K562 (cell line): ENCODE data around the gene TELO2. TPM values are rescaled to one million over a fixed set of nuclear protein-coding genes. Genes with fewer than 3 reads are reported as not detected.

Experiments
- ATAC-seq: fragments of 200-7000 bp; cut with Tn5 transposase; 3 replicates; pipeline ENCODE4 v1.9.1; 2020; ENCODE audit warnings: moderate library complexity
- BruUV-seq: library from RNA; stranded (reverse); fragments of 400-500 nt; replicated peaks from 2 replicates; lab custom pipeline; 2021; lab: Mats Ljungman, UMichigan
- CTCF ChIA-PET: fragments of 300-600 bp; formaldehyde crosslinking; extraction: SDS; loops from one replicate; lab custom pipeline; 2021; ENCODE audit warnings: low intra/inter-chr PET ratio; lab: Yijun Ruan, JAX
- POLR2A ChIA-PET: fragments of 300-600, 350-650 bp; sonication (Branson Sonifier 250); formaldehyde crosslinking; extraction: SDS; loops from one replicate; lab custom pipeline; 2021; ENCODE audit warnings: antibody characterized with exemption, inconsistent platforms; lab: Yijun Ruan, JAX
- DNase-seq, 4 experiments: peaks; one replicate each; pipeline versions ENCODE4 v3.0.0 to v3.0.0-alpha.2; 2011 to 2018; ENCODE audit warnings: low spot score in 3 of 4, mixed read lengths in 3 of 4; ENCODE audit errors: extremely low read depth in 1 of 4
- FAIRE-seq: peaks from 2 replicates; lab custom pipeline; 2011; peaks lifted over from hg19 to GRCh38; lab: Jason Lieb, UNC
- H2AFZ ChIP-seq: 2 replicates; pipeline ENCODE4 v1.6.0; 2011; ENCODE audit warnings: low read depth, low read length, control low read depth, inconsistent platforms
- H3K27ac ChIP-seq: fragments of 200-600 bp; 3 replicates; pipeline ENCODE4 v1.8.0; 2011; ENCODE audit warnings: low read depth, mild to moderate bottlenecking, control low read depth, inconsistent platforms, low read length, moderate library complexity, mixed read lengths; ENCODE audit errors: extremely low read depth
- H3K27me3 ChIP-seq, 2 experiments: fragments of 300-600 bp in 1 of 2; 2 replicates in 1 of 2; 3 replicates in 1 of 2; pipeline versions ENCODE4 v1.6.0 to v1.8.0; 2011; ENCODE audit warnings: inconsistent platforms in 2 of 2, low read length in 2 of 2, mild to moderate bottlenecking in 1 of 2, mixed read lengths in 1 of 2, moderate library complexity in 1 of 2; ENCODE audit not compliant: control insufficient read depth in 2 of 2, insufficient read depth in 2 of 2
- H3K36me3 ChIP-seq: fragments of 300-600 bp; 3 replicates; pipeline ENCODE4 v1.8.0; 2011; ENCODE audit warnings: mild to moderate bottlenecking, low read length, inconsistent platforms; ENCODE audit not compliant: control insufficient read depth, insufficient read depth
- H3K4me1 ChIP-seq, 2 experiments: fragments of 200-600 bp in 1 of 2; replicated peaks in 1 of 2; 2 replicates in 1 of 2; 3 replicates in 1 of 2; pipeline versions ENCODE4 v1.5.1 to v1.8.0; 2011; ENCODE audit warnings: inconsistent platforms in 2 of 2, low read length in 2 of 2, mild to moderate bottlenecking in 1 of 2, mixed read lengths in 1 of 2, moderate library complexity in 1 of 2; ENCODE audit not compliant: control insufficient read depth in 2 of 2, insufficient read depth in 2 of 2
- H3K4me2 ChIP-seq: 2 replicates; pipeline ENCODE4 v1.6.1; 2011; ENCODE audit warnings: low read length, control low read depth, inconsistent platforms, mixed read lengths; ENCODE audit not compliant: insufficient read depth
- H3K4me3 ChIP-seq: fragments of 200-600 bp; sonication (generic), shearing (Covaris generic); 2 replicates; pipeline ENCODE4 v1.5.1; 2016; ENCODE audit warnings: control low read depth, inconsistent platforms
- H3K79me2 ChIP-seq: fragments of 200-600 bp; 3 replicates; pipeline ENCODE4 v1.8.0; 2011; ENCODE audit warnings: low read length, inconsistent platforms; ENCODE audit not compliant: control insufficient read depth, insufficient read depth
- H3K9ac ChIP-seq, 2 experiments: 2 replicates each; pipeline versions ENCODE4 v1.6.0 to v1.6.1; 2011; ENCODE audit warnings: low read depth in 2 of 2, low read length in 2 of 2, control low read depth in 1 of 2, inconsistent platforms in 1 of 2, mild to moderate bottlenecking in 1 of 2, mixed read lengths in 1 of 2; ENCODE audit not compliant: insufficient read depth in 1 of 2
- H3K9me1 ChIP-seq: one replicate; pipeline ENCODE4 v1.6.0; 2011; ENCODE audit warnings: inconsistent platforms, mild to moderate bottlenecking, low read length, moderate library complexity; ENCODE audit not compliant: control insufficient read depth, insufficient read depth
- H3K9me3 ChIP-seq: replicated peaks from 2 replicates; pipeline ENCODE4 v1.5.1; 2011; ENCODE audit warnings: low read depth, low read length, inconsistent platforms; ENCODE audit not compliant: control insufficient read depth, insufficient read depth
- H4K20me1 ChIP-seq: replicated peaks from 2 replicates; pipeline ENCODE4 v1.6.1; 2011; ENCODE audit warnings: low read length, inconsistent platforms, mixed read lengths; ENCODE audit not compliant: control insufficient read depth, insufficient read depth
- BCOR ChIP-seq: fragments of 450-650 bp; IDR thresholded peaks from 2 replicates; pipeline ENCODE4 v1.6.1; 2016
- CHCHD3 ChIP-seq: fragments of 250-450 bp; sonication (Bioruptor Pico); IDR thresholded peaks from 2 replicates; pipeline ENCODE4 v2.1.2; 2022; ENCODE audit warnings: mild to moderate bottlenecking
- EGR1 ChIP-seq: fragments of 450-650 bp; conservative IDR thresholded peaks from 2 replicates; pipeline ENCODE4 v1.6.1; 2017; ENCODE audit warnings: mild to moderate bottlenecking
- FOSL1 ChIP-seq: fragments of 200-800 bp; sonication (Bioruptor generic); conservative IDR thresholded peaks from 2 replicates; pipeline ENCODE4 v1.6.1; 2016; ENCODE audit warnings: missing genetic modification characterization, missing compliant biosample characterization
- GABPB1 ChIP-seq: sonication (generic); formaldehyde crosslinking; IDR thresholded peaks from 2 replicates; pipeline ENCODE4 v1.8.0; 2022; ENCODE audit warnings: mild to moderate bottlenecking, missing genetic modification reagents
- HDGF ChIP-seq: fragments of 450-650 bp; IDR thresholded peaks from 2 replicates; pipeline ENCODE4 v1.6.1; 2016
- PTRF ChIP-seq: fragments of 450-650 bp; IDR thresholded peaks from 2 replicates; pipeline ENCODE4 v1.6.1; 2016; ENCODE audit warnings: mild to moderate bottlenecking, missing genetic modification characterization, missing compliant biosample characterization
- RCOR1 ChIP-seq, 2 experiments: IDR thresholded peaks; 2 replicates each; pipeline ENCODE4 v1.6.1; 2012; ENCODE audit warnings: low read depth in 2 of 2, low read length in 2 of 2, borderline replicate concordance in 1 of 2, improper control_type of control experiment in 1 of 2
- SPI1 ChIP-seq: IDR thresholded peaks from 2 replicates; pipeline ENCODE4 v1.6.1; 2011; ENCODE audit warnings: low read depth, low read length, control low read depth, borderline replicate concordance
- ZNF589 ChIP-seq: fragments of 200-800 bp; sonication (Bioruptor generic); IDR thresholded peaks from 2 replicates; pipeline ENCODE4 v1.6.1; 2016; ENCODE audit warnings: low read depth, missing genetic modification characterization, missing compliant biosample characterization
- WGBS: fragments of 100-300 bp; shearing (Covaris generic); methylation state at CpG from one replicate; pipeline ENCODE4 v1.1.6; 2016; ENCODE audit warnings: low coverage, mixed read lengths; ENCODE audit not compliant: insufficient coverage; ENCODE audit errors: missing lambda C conversion rate; 5-methylcytosine and 5-hydroxymethylcytosine counted together
- in situ Hi-C: fragments of 300-500 bp; cut with MboI; formaldehyde crosslinking; loops from 4 replicates; pipeline ENCODE4 v1.15.0; 2018; ENCODE audit warnings: inconsistent platforms, mixed read lengths
- intact Hi-C: fragments of 100-400 bp; cut with micrococcal nuclease; formaldehyde crosslinking; loops from 2 replicates; pipeline ENCODE4 v1.14.2; 2022
- polyA plus RNA-seq, 8 experiments: library from polyadenylated mRNA; depleted of rRNA in 4 of 8; stranded (reverse) in 5 of 8; unstranded in 3 of 8; fragments of >200 nt; fragmentation: Nextera tagmentation in 2 of 8; fragmentation: Illumina TruSeq in 1 of 8; extraction: Ambion mirVana in 2 of 8; extraction: Trizol in 1 of 8; gene quantifications; 2 replicates each; pipeline versions ENCODE4 v1.2.1 to v1.2.3, GENCODE V29; 2011 to 2014; ENCODE audit warnings: inconsistent platforms in 1 of 8, missing spikeins in 1 of 8
- total RNA-seq, 7 experiments: library from RNA; depleted of rRNA in 6 of 7; stranded (reverse); fragments of >200 nt in 6 of 7; fragmentation: Illumina TruSeq in 2 of 7; extraction: Trizol in 2 of 7; gene quantifications; 2 replicates each; pipeline versions ENCODE4 v1.2.1 to v1.2.3, GENCODE V29; 2011 to 2021; ENCODE audit warnings: low replicate concordance in 1 of 7
- TF ChIP-seq, protein P1 (sequence below): sonication (generic); formaldehyde crosslinking; IDR thresholded peaks from 2 replicates; pipeline ENCODE4 v1.8.0; 2022; ENCODE audit warnings: missing genetic modification reagents, mild to moderate bottlenecking, moderate library complexity, borderline replicate concordance
- TF ChIP-seq, protein P2 (sequence below): fragments of 200-800 bp; sonication (Bioruptor generic); IDR thresholded peaks from 2 replicates; pipeline ENCODE4 v1.6.1; 2017; ENCODE audit warnings: missing genetic modification characterization, missing compliant biosample characterization
- TF ChIP-seq, protein P3 (sequence below): sonication (generic); formaldehyde crosslinking; IDR thresholded peaks from 2 replicates; pipeline ENCODE4 v1.8.0; 2022; ENCODE audit warnings: mild to moderate bottlenecking, missing genetic modification reagents

TELO2 gene
- total and polyA plus RNA-seq, 9 of the 15 experiments (the other 6 are each of a cell fraction or from before 2014, with no cell fraction given): 0.51 to 91.8 (median 14.5) TPM

DNA sequence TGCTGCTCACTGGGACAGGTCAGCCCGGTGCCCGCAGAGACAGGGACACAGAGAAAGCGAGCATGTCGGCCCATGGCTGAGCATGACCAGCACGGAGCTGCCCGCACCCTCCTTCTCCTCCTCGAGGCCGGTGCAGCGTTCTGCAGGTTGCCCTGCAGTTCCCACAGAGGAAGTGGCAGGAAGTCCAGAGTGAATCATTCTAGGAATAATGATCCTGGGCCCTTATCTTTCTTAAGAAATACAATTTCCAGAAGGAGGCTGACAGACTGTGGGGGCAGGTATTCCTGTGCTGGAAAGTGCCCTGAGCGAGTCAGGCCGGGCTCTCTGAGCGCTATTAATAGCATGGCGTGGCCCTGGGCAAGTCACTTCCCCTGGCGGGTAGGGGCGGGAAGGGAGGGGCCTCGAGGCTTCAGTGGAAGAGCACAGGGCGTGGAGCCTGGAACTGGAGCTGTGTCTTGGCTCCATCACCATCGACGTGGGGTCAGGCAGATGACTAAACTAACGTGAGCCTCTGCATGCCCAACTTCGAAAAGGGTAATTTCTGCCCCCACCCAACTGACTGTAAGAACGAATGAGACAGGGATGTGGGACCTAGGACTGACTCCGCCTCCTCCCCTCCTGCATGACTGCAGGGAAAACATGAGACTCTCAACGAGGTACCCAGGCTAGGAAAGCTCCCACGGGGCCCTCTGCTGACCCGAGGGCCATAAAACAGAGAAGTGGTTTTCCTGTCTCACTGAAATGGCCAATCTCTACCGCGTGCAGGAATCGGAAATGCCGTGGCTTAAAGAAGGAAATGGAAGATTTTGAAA lies 50.1 kb downstream of the TELO2 start:
- ATAC-seq (peak; percentile 87), DNase-seq (peak; percentile 69 to 84 (median 76)), FAIRE-seq (peak; percentile 94)
- H3K27me3 ChIP-seq: peaks cover 0 to 5% of the 10 kb centered on the region in 2 experiments; a peak in 1 of 5 replicates
- intact Hi-C loops (no loop called here), in situ Hi-C loops (no loop called here)
- H3K9me1 ChIP-seq: no peaks in the 10 kb centered on the region
- POLR2A ChIA-PET: interaction anchor here (0.7 to 0.9 kb wide), 2 partner anchors 16 to 217 kb away, joined by 3 to 4 read pairs; no protein-coding TSS in a partner anchor
- peaks cover 11 to 55% of the 10 kb centered on the region in 2 experiments; a peak in 4 of 5 replicates for H3K4me1 ChIP-seq
- CTCF ChIA-PET: no interaction called here
- 17% methylated on average over 29 of the region's 30 CpGs for WGBS
- peak overlapping the region; percentile 36; the same call in 1 of the 2 replicates for H3K4me2 ChIP-seq
- peak overlapping the region; percentile 13 to 31; a peak in 2 of 4 replicates for H3K9ac ChIP-seq
- H3K9me3 ChIP-seq: no peaks in the 10 kb centered on the region
- H3K36me3 ChIP-seq: no peaks in the 10 kb centered on the region
- no peaks in the 10 kb centered on the region for H3K79me2 ChIP-seq
- no peaks in the 10 kb centered on the region for H4K20me1 ChIP-seq
- H3K4me3 ChIP-seq: no peak overlapping the region
- BruUV-seq: no TSS peak
- peak overlapping the region; percentile 76 for H2AFZ ChIP-seq
- H3K27ac ChIP-seq: peak overlapping the region; percentile 17; the same call in 1 of the 3 replicates
- TF ChIP-seq, protein P1, sequence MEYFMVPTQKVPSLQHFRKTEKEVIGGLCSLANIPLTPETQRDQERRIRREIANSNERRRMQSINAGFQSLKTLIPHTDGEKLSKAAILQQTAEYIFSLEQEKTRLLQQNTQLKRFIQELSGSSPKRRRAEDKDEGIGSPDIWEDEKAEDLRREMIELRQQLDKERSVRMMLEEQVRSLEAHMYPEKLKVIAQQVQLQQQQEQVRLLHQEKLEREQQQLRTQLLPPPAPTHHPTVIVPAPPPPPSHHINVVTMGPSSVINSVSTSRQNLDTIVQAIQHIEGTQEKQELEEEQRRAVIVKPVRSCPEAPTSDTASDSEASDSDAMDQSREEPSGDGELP (CRISPR knock-in tag): peak; percentile 49; the same call in 1 of the 2 replicates
- TF ChIP-seq SPI1: peak; percentile 75; the same call in 1 of the 2 replicates
- TF ChIP-seq, protein P2, sequence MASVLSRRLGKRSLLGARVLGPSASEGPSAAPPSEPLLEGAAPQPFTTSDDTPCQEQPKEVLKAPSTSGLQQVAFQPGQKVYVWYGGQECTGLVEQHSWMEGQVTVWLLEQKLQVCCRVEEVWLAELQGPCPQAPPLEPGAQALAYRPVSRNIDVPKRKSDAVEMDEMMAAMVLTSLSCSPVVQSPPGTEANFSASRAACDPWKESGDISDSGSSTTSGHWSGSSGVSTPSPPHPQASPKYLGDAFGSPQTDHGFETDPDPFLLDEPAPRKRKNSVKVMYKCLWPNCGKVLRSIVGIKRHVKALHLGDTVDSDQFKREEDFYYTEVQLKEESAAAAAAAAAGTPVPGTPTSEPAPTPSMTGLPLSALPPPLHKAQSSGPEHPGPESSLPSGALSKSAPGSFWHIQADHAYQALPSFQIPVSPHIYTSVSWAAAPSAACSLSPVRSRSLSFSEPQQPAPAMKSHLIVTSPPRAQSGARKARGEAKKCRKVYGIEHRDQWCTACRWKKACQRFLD: 0 out of 2 replicates have a peak, but pooled peaks have one; percentile 63
- TF ChIP-seq BCOR: peak; percentile 10; the same call in 1 of the 2 replicates
- 0 out of 2 replicates have a peak, but pooled peaks have one; percentile 11 for TF ChIP-seq EGR1
- 0 out of 2 replicates have a peak, but pooled peaks have one; percentile 52 for TF ChIP-seq GABPB1 (CRISPR knock-in tag)
- no peak for TF ChIP-seq PTRF (tag)
- peak in 1 of 2 experiments; percentile 49; a peak in 1 of 4 replicates for TF ChIP-seq RCOR1 (IDR thresholded peaks at IDR 0.05; ENCODE audit: borderline replicate concordance in 1 of 2, low read depth in 2 of 2, low read length in 2 of 2)
- TF ChIP-seq FOSL1: peak; percentile 74; the same call in 1 of the 2 replicates
- TF ChIP-seq ZNF589: 0 out of 2 replicates have a peak, but pooled peaks have one; percentile 41
- TF ChIP-seq, protein P3, sequence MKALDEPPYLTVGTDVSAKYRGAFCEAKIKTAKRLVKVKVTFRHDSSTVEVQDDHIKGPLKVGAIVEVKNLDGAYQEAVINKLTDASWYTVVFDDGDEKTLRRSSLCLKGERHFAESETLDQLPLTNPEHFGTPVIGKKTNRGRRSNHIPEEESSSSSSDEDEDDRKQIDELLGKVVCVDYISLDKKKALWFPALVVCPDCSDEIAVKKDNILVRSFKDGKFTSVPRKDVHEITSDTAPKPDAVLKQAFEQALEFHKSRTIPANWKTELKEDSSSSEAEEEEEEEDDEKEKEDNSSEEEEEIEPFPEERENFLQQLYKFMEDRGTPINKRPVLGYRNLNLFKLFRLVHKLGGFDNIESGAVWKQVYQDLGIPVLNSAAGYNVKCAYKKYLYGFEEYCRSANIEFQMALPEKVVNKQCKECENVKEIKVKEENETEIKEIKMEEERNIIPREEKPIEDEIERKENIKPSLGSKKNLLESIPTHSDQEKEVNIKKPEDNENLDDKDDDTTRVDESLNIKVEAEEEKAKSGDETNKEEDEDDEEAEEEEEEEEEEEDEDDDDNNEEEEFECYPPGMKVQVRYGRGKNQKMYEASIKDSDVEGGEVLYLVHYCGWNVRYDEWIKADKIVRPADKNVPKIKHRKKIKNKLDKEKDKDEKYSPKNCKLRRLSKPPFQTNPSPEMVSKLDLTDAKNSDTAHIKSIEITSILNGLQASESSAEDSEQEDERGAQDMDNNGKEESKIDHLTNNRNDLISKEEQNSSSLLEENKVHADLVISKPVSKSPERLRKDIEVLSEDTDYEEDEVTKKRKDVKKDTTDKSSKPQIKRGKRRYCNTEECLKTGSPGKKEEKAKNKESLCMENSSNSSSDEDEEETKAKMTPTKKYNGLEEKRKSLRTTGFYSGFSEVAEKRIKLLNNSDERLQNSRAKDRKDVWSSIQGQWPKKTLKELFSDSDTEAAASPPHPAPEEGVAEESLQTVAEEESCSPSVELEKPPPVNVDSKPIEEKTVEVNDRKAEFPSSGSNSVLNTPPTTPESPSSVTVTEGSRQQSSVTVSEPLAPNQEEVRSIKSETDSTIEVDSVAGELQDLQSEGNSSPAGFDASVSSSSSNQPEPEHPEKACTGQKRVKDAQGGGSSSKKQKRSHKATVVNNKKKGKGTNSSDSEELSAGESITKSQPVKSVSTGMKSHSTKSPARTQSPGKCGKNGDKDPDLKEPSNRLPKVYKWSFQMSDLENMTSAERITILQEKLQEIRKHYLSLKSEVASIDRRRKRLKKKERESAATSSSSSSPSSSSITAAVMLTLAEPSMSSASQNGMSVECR (CRISPR knock-in tag): no peak
- 0 out of 2 replicates have a peak, but pooled peaks have one; percentile 14 for TF ChIP-seq HDGF
- TF ChIP-seq CHCHD3: no peak
